DMS114 treated with DMSO at 0.1 percent for 48 hours (cell line): ENCODE measurements around the gene SEC22B.
"Not testable (repeated sequence)": the region's sequence is repeated elsewhere in the genome, so short reads cannot be mapped to it uniquely, and the experiment has no call there.

ENCODE experiments used
- DNase-seq: peaks from one replicate; lab custom pipeline; 2025; ENCODE audit not compliant: unreplicated experiment; lab: John Stamatoyannopoulos, UW

SEC22B gene

DNA sequence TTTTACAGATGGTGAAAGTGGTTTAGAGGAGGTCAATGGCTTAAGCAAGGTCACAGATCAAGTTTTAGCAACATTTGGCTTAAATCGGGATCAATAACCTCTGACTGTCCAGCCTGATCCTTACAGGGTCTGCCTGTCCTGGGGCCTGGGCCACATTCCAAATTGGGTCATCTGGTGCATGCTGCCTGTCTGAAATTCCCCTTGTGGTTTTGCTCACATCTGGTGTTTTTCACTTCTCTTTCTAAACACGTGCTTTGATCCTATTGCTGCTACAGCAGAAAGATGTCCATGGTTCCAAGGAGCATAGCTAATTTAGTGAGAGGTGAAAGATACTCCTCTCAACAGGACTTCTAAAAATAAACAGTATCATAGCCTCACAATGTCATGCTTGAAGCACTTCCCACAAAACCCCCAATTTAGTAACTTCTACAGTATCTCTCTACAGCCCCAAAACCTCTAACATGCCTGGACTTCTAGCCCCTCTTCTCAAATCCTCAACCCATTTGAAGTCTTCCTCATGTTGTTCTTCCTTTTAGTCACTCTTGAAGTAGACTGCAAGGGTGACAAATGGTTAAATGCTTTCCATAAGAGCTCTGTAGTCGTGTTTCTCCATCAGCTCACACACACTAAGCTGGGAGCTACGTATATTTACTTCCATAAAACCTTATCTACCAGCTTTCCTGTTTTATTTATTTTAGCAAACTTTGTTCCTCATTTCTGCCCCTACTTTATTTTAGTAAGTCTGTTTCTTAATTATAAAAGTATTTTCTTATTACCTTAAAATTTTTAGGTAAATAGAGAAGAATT is 58.7 kb downstream of the SEC22B start:
- not testable (repeated sequence) for DNase-seq

DNA sequence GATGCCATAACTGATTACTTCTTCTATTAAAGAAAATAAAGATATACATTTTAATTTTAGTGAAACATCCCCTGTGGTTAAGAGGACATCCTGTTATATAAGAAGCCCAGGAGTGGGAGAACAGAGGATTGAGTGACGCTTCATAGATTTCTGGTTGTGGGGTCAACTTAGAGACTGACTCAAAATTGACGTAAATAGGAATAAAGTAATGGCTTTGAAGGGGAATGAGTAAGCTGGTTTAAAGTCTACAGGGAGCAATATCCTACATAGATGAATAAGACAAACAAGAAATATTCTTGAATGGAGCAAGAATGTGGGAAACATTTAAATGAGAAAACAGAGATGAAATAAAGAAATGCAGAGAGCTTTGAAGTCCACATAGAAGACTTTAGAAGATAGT is 60.2 kb downstream of the SEC22B start:
- not testable (repeated sequence) for DNase-seq

DNA sequence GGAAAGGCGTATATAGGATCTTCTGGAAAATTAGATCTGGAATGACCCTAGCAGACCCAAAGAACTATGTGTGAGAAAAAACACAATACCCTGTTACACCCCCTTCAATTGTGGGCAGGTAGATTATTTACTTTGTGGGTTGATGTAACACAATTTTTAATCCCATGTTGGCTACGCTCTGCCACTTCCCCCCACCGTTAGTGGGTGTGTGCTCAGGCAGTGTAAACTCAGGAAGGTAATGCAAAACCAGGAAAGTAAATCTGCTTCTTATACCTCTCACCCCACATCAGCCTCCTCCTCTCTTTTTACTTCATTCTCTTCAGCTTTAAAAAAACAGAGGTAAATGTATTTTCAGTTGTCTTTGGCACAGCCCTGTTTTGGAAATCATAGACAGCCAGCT is 63.2 kb downstream of the SEC22B start:
- not testable (repeated sequence) for DNase-seq

GRCh38 chr1:120112212-120112611 is 64.1 kb downstream of the SEC22B start:
- DNase-seq, result not testable (repeated sequence)

GRCh38 chr1:120111771-120112170 is 64.5 kb downstream of the SEC22B start:
- not testable (repeated sequence) for DNase-seq

GRCh38 chr1:120111008-120111407 is 65.3 kb downstream of the SEC22B start:
- not testable (repeated sequence) for DNase-seq

DNA sequence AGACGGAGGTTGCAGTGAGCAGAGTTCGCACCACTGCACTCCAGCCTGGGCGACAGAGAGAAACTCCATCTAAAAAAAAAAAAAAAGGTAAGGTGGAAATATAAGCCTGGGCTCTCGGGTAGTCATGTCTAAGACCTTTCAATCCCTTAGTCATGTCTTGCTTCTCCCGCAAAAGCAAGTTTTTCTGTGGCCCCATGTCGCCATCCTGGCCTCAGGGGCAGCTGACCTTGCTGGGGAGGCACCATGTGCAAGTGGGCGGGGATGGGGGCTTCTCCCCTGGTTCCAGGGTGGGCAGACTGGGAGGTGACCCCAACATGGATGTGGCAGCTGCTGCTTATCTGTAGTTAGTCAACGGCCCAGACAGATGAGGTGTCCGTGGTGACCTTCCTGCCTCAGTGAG is 66.7 kb downstream of the SEC22B start:
- DNase-seq, result not testable (repeated sequence)

- DNase-seq, result not testable (repeated sequence)
Measured at GRCh38 chr1:120109180-120109579, 67.1 kb downstream of the SEC22B start.

GRCh38 chr1:120105288-120105687 is 71.0 kb downstream of the SEC22B start:
- DNase-seq, result not testable (repeated sequence)

DNA sequence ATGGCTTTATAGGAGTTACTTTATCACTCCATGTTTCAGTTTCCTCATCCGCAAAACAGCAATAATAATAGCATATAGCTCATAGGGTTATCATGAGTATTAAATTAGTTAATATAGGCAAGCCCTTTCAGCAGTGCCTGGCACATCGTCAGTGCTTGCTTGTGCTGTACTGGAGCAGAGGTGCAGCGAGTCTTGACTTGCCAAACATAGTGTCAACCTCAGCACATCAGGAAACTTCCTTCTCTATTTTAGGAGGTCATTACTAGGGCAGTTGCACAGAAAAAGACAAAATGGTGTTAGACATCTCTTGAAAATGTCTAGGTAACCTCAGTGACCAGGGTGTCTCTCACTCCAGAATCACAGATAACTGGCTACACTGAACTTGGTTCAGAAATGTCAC is 72.6 kb downstream of the SEC22B start:
- not testable (repeated sequence) for DNase-seq

DNA sequence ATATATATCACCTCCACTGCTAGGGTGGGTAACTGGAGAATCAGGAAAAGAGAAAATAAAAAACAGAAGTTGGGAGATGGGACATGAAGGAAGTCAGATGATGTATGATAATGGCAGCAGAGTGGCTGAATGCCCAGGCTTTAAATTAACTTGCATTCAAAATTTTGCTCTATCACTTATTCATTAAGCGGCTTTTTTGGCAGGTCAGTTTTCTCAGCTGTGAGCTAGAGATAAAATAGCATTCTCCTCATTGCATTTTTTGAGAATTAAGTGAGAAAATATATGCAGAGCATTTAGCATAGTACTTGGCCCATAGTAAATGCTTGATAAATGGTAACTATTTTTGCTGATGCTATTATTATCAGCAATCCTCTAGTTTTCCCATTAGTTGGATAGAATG is 74.7 kb downstream of the SEC22B start:
- DNase-seq, result not testable (repeated sequence)
